GM10266 (cell line): ENCODE data around the gene MISP.

Experiments used
- DNase-seq: peaks from one replicate; pipeline ENCODE4 v3.0.0; 2012; ENCODE audit errors: extremely low spot score
- CTCF ChIP-seq: IDR thresholded peaks from 2 replicates; pipeline ENCODE4 v1.5.1; 2012; ENCODE audit warnings: mild to moderate bottlenecking, low read depth; ENCODE audit not compliant: control insufficient read depth, insufficient read depth; ENCODE audit errors: missing control alignments

The MISP gene

GRCh38 chr19:719636-720344, 31.1 kb upstream of the MISP start:
- no peak for DNase-seq
- no peak for TF ChIP-seq CTCF

- no peak for DNase-seq
- TF ChIP-seq CTCF: no peak
Observed at GRCh38 chr19:720345-721160, 30.4 kb upstream of the MISP start.

- DNase-seq: no peak
- TF ChIP-seq CTCF: no peak
Observed at GRCh38 chr19:722553-723101, 28.3 kb upstream of the MISP start.

GRCh38 chr19:723247-723646, 27.7 kb upstream of the MISP start:
- no peak for TF ChIP-seq CTCF
- DNase-seq: no peak

- DNase-seq: no peak
- TF ChIP-seq CTCF: no peak
Observed at GRCh38 chr19:723714-724113, 27.2 kb upstream of the MISP start.

- TF ChIP-seq CTCF: no peak
- DNase-seq: no peak
Observed at GRCh38 chr19:725461-726089, 25.3 kb upstream of the MISP start.
